Suprapubic skin (tissue), 4 donors: ENCODE measurements around the gene PRRC1.

Experiments used
- EP300 ChIP-seq: sonication (generic); formaldehyde crosslinking; IDR thresholded peaks from one replicate; pipeline ENCODE4 v1.6.1; 2017; ENCODE audit warnings: antibody characterized with exemption
- POLR2A ChIP-seq, 2 donors: fragments of 450-650 bp; IDR thresholded peaks; one replicate each; pipeline ENCODE4 v1.6.1; 2017; ENCODE audit warnings: antibody characterized with exemption in 2 of 2, mild to moderate bottlenecking in 2 of 2, moderate library complexity in 2 of 2
- POLR2AphosphoS5 ChIP-seq, 3 donors: sonication (generic); formaldehyde crosslinking; IDR thresholded peaks; one replicate each; pipeline ENCODE4 v1.6.1; 2017; ENCODE audit warnings: antibody characterized with exemption in 3 of 3
- TF ChIP-seq, protein P1 (sequence below), 2 donors: fragments of 200-600 bp in 1 of 2; fragments of 450-650 bp in 1 of 2; sonication (generic) in 1 of 2; IDR thresholded peaks; one replicate each; pipeline ENCODE4 v1.5.1; 2016 to 2019; ENCODE audit warnings: antibody characterized with exemption in 2 of 2, mild to moderate bottlenecking in 1 of 2, moderate library complexity in 1 of 2

DNA sequence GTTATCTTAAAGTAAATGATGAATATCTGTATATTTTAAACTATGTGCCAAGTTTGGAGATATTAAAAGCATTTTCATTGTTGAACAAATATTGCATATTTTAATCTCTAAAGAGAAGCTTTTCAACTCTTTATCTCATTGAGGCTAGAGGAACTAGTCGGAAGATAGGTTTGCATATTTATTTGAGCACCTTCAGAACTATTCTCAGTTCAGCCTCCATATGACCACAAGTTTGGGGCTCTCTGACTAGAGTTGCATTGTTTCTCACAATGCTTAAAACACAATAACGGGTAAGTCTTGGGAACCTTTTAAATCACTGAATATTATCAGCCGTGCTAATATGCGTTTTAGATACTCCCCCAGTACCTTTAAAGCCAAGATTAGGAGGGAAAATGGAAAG, 84.2 kb downstream of the PRRC1 start:
- TF ChIP-seq, protein P1, sequence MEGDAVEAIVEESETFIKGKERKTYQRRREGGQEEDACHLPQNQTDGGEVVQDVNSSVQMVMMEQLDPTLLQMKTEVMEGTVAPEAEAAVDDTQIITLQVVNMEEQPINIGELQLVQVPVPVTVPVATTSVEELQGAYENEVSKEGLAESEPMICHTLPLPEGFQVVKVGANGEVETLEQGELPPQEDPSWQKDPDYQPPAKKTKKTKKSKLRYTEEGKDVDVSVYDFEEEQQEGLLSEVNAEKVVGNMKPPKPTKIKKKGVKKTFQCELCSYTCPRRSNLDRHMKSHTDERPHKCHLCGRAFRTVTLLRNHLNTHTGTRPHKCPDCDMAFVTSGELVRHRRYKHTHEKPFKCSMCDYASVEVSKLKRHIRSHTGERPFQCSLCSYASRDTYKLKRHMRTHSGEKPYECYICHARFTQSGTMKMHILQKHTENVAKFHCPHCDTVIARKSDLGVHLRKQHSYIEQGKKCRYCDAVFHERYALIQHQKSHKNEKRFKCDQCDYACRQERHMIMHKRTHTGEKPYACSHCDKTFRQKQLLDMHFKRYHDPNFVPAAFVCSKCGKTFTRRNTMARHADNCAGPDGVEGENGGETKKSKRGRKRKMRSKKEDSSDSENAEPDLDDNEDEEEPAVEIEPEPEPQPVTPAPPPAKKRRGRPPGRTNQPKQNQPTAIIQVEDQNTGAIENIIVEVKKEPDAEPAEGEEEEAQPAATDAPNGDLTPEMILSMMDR (IDR thresholded peaks at IDR 0.05): no peak
- TF ChIP-seq POLR2A (IDR thresholded peaks at IDR 0.05) (no peak), POLR2AphosphoS5 (IDR thresholded peaks at IDR 0.05) (no peak), EP300 (no peak)
